SJCRH30 (cell line): ENCODE results near the gene CBY2. TPM values are rescaled to one million over a fixed set of nuclear protein-coding genes. Genes with fewer than 3 reads are reported as not detected.
"Not testable (repeated sequence)": the region's sequence is repeated elsewhere in the genome, so short reads cannot be mapped to it uniquely, and the experiment has no call there.

Source experiments
- DNase-seq, 2 experiments: peaks; one replicate each; pipeline ENCODE4 v3.0.0-alpha.2; 2015 to 2020
- H3K27ac ChIP-seq: fragments of 250-450 bp; sonication (Bioruptor Pico); 2 replicates; pipeline ENCODE4 v1.5.1; 2020; ENCODE audit warnings: mild to moderate bottlenecking, moderate library complexity
- H3K27me3 ChIP-seq: fragments of 250-450 bp; sonication (Bioruptor Pico); 2 replicates; pipeline ENCODE4 v1.5.1; 2020; ENCODE audit warnings: mild to moderate bottlenecking, moderate library complexity
- H3K36me3 ChIP-seq: fragments of 250-450 bp; sonication (Bioruptor Pico); 2 replicates; pipeline ENCODE4 v1.5.1; 2020; ENCODE audit warnings: mild to moderate bottlenecking, moderate library complexity
- H3K4me1 ChIP-seq: fragments of 250-450 bp; sonication (Bioruptor Pico); 2 replicates; pipeline ENCODE4 v1.5.1; 2020; ENCODE audit warnings: mild to moderate bottlenecking, moderate library complexity
- H3K4me3 ChIP-seq: fragments of 250-450 bp; sonication (Bioruptor Pico); 2 replicates; pipeline ENCODE4 v1.5.1; 2020; ENCODE audit warnings: mild to moderate bottlenecking, moderate library complexity
- H3K9me3 ChIP-seq: fragments of 250-450 bp; sonication (Bioruptor Pico); replicated peaks from 2 replicates; pipeline ENCODE4 v1.5.1; 2020; ENCODE audit warnings: mild to moderate bottlenecking, moderate library complexity
- total RNA-seq: library from RNA; depleted of rRNA; stranded (reverse); fragments of >200 nt; shearing (Covaris generic); gene quantifications from 2 replicates; pipeline ENCODE4 v1.2.3, GENCODE V29; 2014; rRNA removed

CBY2 gene
- total RNA-seq = not detected in 2 replicates

DNA sequence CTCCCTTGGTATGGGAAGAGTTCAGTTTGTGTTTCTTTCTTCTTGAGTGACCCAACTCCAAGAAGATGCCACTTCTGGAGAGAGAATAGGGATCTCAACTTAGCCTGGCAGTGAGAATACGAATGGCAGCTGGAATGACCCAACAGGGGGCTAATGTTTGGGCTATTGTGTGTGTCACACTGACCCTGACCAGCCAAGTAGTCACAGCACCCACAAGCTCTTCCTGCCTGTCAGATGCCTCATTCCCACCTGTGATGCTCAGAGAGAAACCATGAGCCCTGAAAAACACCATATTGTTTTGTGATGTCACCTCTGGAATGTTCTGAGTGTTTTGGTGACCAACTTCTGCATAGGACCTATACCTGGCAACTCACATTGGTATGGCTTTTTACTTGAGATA lies at the start of gene CBY2:
CBY2 (plus strand) TSS at position 233 of the 400 bp plus-strand sequence; CDS start at position 304, 71 bp downstream.
- H3K4me3 ChIP-seq = no peak within 1 kb of the TSS
- H3K4me1 ChIP-seq = no peaks in the 10 kb centered on the region
- H3K9me3 ChIP-seq = no peaks in the 10 kb centered on the region
- H3K36me3 ChIP-seq = no peaks in the 10 kb centered on the region
- no peak for DNase-seq
- no peak within 1 kb of the TSS for H3K27ac ChIP-seq
- no peaks in the 10 kb centered on the region; the same call in 1 of the 2 replicates for H3K27me3 ChIP-seq

DNA sequence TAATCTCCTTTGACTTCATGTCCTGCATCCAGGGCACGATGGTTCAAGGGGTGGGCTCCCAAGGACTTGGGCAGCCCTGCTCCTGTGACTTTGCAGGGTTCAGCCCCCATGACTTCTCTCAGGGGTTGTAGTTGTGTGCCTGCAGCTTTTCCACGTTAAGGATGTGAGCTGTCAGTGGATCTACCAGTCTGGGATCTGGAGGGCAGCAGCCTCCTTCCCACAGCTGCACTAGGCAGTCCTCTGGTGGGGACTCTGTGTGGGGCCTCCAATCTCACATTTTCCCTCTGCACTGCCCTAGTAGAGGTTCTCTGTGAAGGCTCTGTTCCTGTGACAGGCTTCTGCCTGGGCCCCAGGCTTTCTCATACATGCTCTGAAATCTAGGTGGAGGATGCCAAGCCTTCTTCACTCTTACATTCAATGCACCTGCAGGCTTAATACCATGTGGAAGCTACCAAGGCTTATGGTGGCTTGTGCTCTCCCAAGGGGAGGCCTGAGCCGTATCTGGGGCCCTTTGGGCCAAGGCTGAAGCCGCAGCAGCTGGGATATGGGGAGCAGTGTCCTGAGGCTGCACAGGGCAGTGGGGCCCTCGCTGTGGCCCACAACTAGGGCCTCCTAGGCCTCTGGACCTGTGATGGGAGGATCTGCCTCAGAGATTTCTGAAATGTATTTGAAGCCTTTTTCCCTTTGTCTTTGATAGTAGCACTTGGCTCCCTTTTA lies 47.3 kb upstream of the CBY2 start:
- no peak for DNase-seq
- Histone ChIP-seq H3K27me3 (no peaks in the 10 kb centered on the region), H3K36me3 (no peaks in the 10 kb centered on the region), H3K4me3 (no peak overlapping the region), H3K9me3 (no peaks in the 10 kb centered on the region), H3K27ac (no peak overlapping the region), H3K4me1 (no peaks in the 10 kb centered on the region)

GRCh38 chr13:45658586-45659235 lies 43.4 kb upstream of the CBY2 start:
- H3K36me3 ChIP-seq = no peaks in the 10 kb centered on the region
- no peaks in the 10 kb centered on the region for H3K9me3 ChIP-seq
- no peak overlapping the region for H3K27ac ChIP-seq
- H3K4me1 ChIP-seq = no peaks in the 10 kb centered on the region
- no peak overlapping the region for H3K4me3 ChIP-seq
- DNase-seq = no peak
- H3K27me3 ChIP-seq = no peaks in the 10 kb centered on the region

DNA sequence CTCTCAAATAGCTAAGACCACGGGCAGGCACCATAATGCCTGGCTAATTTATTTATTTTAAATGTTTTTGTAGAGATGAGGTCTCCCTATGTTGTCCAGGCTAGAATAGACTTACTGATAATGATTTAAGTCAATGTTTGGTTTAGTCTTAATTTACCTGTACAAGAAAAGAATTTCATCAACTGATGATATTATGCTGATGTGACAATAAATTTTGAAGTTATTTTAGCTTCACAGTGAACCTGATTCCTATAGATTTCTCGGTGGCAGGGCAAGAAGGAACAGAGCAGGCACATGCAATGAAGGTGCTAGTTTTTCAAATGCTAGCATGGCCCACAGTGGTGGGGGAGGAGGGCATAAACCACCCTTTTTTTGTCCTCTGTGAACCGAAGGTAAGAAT lies 42.6 kb upstream of the CBY2 start:
- Histone ChIP-seq H3K9me3 (no peaks in the 10 kb centered on the region), H3K27me3 (no peaks in the 10 kb centered on the region)

GRCh38 chr13:45660458-45660857 lies 41.7 kb upstream of the CBY2 start:
- H3K4me1 ChIP-seq, H3K27ac ChIP-seq, H3K4me3 ChIP-seq, H3K9me3 ChIP-seq, DNase-seq, H3K27me3 ChIP-seq, H3K36me3 ChIP-seq: not testable (repeated sequence)

More for the DNA sequence above, 42.6 kb upstream of the CBY2 start:
- no peak overlapping the region for H3K27ac ChIP-seq
- DNase-seq = no peak
- no peak overlapping the region for H3K4me3 ChIP-seq
- H3K36me3 ChIP-seq = no peaks in the 10 kb centered on the region
- H3K4me1 ChIP-seq = no peaks in the 10 kb centered on the region

GRCh38 chr13:45662162-45662561 lies 40.0 kb upstream of the CBY2 start:
- no peak overlapping the region for H3K4me3 ChIP-seq
- H3K27me3 ChIP-seq = no peaks in the 10 kb centered on the region
- H3K4me1 ChIP-seq = no peaks in the 10 kb centered on the region
- no peaks in the 10 kb centered on the region for H3K9me3 ChIP-seq
- no peak for DNase-seq
- H3K27ac ChIP-seq = no peak overlapping the region
- H3K36me3 ChIP-seq = no peaks in the 10 kb centered on the region

DNA sequence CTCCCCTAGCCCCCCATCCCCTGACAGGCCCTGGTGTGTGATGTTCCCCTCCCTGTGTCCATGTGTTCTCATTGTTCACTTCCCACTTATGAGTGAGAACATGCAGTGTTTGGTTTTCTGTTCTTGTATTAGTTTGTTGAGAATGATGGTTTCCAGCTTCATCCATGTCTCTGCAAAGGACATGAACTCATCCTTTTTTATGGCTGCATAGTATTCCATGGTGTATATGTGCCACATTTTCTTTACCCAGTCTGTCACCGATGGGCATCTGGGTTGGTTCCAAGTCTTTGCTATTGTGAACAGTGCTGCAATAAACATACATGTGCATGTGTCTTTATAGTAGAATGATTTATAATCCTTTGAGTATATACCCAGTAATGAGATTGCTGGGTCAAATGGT lies 39.2 kb upstream of the CBY2 start:
- H3K9me3 ChIP-seq, DNase-seq, H3K36me3 ChIP-seq, H3K27me3 ChIP-seq, H3K4me3 ChIP-seq, H3K4me1 ChIP-seq, H3K27ac ChIP-seq: not testable (repeated sequence)

- H3K27me3 ChIP-seq, H3K36me3 ChIP-seq, H3K4me1 ChIP-seq, DNase-seq, H3K4me3 ChIP-seq, H3K9me3 ChIP-seq, H3K27ac ChIP-seq: not testable (repeated sequence)
Observed at GRCh38 chr13:45669626-45670025, 32.5 kb upstream of the CBY2 start.

DNA sequence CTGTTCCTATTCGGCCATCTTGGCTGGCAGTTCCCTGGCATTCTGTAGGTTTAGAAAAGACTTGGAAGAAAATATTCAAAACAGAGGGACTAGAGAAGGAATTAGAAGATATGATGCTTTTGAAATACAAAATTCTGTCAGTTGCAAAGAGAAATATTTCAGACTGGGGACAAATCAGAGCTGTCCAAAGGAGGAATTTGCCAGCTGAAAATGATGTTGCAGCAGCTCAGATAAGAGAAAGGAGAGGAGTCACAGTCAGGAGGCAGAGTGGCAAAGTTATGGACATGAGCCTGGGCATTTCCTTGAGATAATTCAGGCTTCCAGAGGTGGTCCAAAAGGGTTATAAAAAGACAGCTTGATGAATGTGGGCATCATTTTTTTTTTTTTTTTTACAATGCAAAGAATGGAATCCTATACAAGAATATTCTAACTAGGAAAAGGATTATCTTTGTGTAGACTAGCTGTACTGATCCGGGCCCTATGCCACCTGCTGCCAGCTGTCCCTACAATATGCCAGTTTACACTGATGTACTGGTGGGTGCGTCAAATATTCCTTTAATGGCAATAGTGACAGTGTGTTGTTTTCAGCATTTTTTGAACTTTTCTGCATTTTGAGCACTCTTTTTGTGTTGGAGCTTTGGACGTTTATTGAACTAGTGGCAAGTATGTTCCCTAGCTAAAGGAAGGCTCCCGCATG lies 31.8 kb upstream of the CBY2 start:
- Histone ChIP-seq H3K9me3 (no peaks in the 10 kb centered on the region), H3K4me3 (no peak overlapping the region), H3K4me1 (0 out of 2 replicates have a peak, but pooled peaks cover 5% of the 10 kb centered on the region), H3K27ac (no peak overlapping the region), H3K36me3 (no peaks in the 10 kb centered on the region), H3K27me3 (no peaks in the 10 kb centered on the region)
- DNase-seq = no peak

DNA sequence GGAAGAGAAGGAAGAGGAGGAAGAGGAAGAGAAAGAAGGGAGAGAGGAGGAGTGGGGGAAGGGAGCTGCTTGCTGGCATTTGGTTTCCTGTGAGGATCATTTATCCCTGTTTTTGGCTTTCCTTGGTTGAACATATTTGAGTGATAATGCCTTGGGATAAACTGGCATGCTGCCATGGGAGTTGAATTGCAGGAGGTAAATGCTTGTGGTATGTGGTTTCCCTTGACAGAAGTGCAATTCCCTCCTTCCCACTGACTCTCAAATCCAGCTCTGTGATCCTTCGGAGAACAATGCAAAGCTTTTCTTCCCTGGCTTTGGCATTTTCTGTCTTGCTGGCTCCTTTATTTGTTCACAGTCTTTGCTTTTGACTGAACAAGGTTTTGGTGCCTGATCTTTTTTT lies 27.2 kb upstream of the CBY2 start:
- H3K4me1 ChIP-seq = 0 out of 2 replicates have a peak, but pooled peaks cover 5% of the 10 kb centered on the region
- no peaks in the 10 kb centered on the region for H3K27me3 ChIP-seq
- H3K4me3 ChIP-seq = no peak overlapping the region
- H3K27ac ChIP-seq = no peak overlapping the region
- H3K36me3 ChIP-seq = no peaks in the 10 kb centered on the region
- peak; percentile 82 to 90 for DNase-seq
- H3K9me3 ChIP-seq = no peaks in the 10 kb centered on the region

DNA sequence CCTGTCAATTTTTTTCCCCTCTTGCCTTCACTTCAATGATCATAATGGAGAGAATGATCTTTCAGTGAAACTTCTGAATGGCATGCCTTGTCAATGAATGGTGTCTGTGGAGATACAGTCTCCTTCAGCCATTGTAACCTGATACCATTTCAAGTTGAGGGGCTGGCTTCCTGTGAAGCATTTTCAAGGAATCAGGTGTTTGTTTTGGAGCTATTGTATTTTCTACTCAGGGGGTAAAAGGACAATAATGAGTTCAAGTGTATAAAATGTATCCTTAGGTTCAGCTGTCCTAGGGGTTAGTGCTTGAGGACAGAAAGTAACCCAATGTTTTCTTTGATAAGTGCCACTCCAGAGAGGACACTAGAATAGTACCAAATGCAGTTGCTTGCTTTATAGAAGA lies 23.8 kb upstream of the CBY2 start:
- Histone ChIP-seq H3K9me3 (no peaks in the 10 kb centered on the region), H3K27ac (no peak overlapping the region), H3K4me1 (0 out of 2 replicates have a peak, but pooled peaks cover 5% of the 10 kb centered on the region), H3K4me3 (no peak overlapping the region), H3K27me3 (no peaks in the 10 kb centered on the region), H3K36me3 (no peaks in the 10 kb centered on the region)
- DNase-seq = no peak

DNA sequence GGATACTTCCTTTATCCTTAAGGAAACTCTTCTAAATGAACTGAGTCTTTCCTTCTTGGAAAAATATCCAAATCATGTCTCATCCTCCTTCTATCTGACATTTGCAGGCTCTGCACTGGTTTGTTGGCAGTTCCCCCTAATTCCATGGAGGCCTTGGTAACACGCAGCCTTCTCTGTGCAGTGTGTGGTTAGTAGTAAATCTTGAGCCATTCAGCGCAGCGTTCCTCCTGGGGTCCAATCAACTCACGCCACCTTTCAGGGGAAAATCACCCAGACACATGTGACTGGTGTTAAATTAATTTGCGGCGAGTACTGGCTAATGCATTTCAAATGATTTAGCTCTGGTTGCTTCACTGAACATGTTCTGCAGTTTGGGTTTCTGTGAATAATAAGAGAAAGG lies 21.0 kb upstream of the CBY2 start:
- Histone ChIP-seq H3K27ac (no peak overlapping the region), H3K4me1 (no peaks in the 10 kb centered on the region), H3K36me3 (no peaks in the 10 kb centered on the region), H3K4me3 (no peak overlapping the region), H3K9me3 (no peaks in the 10 kb centered on the region), H3K27me3 (no peaks in the 10 kb centered on the region)
- no peak for DNase-seq

DNA sequence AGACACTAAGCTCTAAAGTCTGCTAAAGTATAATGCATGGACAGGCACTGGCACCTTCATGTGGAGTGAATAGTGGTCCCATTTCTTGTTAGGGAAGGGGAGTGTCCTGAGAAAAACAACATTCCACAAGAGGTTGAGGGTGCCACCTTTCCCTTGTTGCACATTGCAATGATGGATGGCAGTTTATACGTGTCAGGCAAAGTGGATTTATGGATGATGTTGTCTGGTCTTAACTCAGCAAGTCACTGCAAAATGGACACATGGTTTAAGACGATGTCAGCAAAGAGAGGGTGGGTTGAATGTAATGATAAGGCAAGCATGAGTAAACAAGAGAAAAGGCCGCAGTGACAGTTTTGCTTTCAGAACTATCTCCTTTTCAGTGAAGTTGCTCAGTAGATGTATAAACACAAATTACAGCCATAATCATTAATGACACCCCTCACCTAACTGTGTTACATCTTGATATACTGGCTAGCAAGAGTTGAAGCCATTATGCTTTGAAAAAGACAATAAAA lies 19.6 kb upstream of the CBY2 start:
- no peaks in the 10 kb centered on the region for H3K27me3 ChIP-seq
- H3K36me3 ChIP-seq = no peaks in the 10 kb centered on the region
- no peak overlapping the region for H3K27ac ChIP-seq
- H3K4me1 ChIP-seq = no peaks in the 10 kb centered on the region
- no peaks in the 10 kb centered on the region for H3K9me3 ChIP-seq
- no peak for DNase-seq
- no peak overlapping the region for H3K4me3 ChIP-seq

- no peaks in the 10 kb centered on the region for H3K27me3 ChIP-seq
- H3K4me1 ChIP-seq = no peaks in the 10 kb centered on the region
- no peak for DNase-seq
- no peaks in the 10 kb centered on the region for H3K36me3 ChIP-seq
- H3K4me3 ChIP-seq = no peak overlapping the region
- H3K9me3 ChIP-seq = no peaks in the 10 kb centered on the region
- no peak overlapping the region for H3K27ac ChIP-seq
Observed at GRCh38 chr13:45683701-45684100, 18.4 kb upstream of the CBY2 start.

DNA sequence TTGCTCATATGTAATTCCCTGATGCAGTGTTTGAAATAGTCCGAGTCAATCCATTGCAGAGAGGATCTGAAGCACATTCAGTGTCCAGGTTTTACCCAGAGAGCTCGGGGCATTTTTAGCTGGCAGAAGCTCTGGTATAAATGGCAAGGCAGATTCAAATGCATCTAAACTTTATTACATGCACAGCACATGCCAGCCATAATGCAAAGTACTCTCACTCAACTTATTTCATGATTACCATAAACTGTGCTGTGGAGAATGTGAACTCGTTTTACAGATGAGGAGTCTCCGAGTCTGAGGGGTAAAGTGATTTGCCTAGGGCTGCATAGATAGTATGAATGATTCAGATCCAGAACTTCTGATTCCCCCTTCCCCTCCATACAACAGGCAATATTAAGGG lies 13.5 kb upstream of the CBY2 start:
- DNase-seq = no peak
- Histone ChIP-seq H3K27ac (no peak overlapping the region), H3K4me1 (no peaks in the 10 kb centered on the region), H3K36me3 (no peaks in the 10 kb centered on the region), H3K4me3 (no peak overlapping the region), H3K9me3 (no peaks in the 10 kb centered on the region), H3K27me3 (no peaks in the 10 kb centered on the region)
